ENCODE data around the gene ALG14.

GRCh38 chr1:95069710-95070093 is 3.0 kb downstream of the ALG14 start:
- TF ChIP-seq, protein P1, sequence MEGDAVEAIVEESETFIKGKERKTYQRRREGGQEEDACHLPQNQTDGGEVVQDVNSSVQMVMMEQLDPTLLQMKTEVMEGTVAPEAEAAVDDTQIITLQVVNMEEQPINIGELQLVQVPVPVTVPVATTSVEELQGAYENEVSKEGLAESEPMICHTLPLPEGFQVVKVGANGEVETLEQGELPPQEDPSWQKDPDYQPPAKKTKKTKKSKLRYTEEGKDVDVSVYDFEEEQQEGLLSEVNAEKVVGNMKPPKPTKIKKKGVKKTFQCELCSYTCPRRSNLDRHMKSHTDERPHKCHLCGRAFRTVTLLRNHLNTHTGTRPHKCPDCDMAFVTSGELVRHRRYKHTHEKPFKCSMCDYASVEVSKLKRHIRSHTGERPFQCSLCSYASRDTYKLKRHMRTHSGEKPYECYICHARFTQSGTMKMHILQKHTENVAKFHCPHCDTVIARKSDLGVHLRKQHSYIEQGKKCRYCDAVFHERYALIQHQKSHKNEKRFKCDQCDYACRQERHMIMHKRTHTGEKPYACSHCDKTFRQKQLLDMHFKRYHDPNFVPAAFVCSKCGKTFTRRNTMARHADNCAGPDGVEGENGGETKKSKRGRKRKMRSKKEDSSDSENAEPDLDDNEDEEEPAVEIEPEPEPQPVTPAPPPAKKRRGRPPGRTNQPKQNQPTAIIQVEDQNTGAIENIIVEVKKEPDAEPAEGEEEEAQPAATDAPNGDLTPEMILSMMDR (IDR thresholded peaks at IDR 0.05; ENCODE audit: low read depth, low read length, missing input control) = no peak
- no peak for TF ChIP-seq FOXA1 (IDR thresholded peaks at IDR 0.05)
- no peak for TF ChIP-seq JUND (IDR thresholded peaks at IDR 0.05)
- no peak for TF ChIP-seq REST (IDR thresholded peaks at IDR 0.05)
- no peak for TF ChIP-seq TAF1 (conservative IDR thresholded peaks at IDR 0.05)
- no peak for TF ChIP-seq YY1 (IDR thresholded peaks at IDR 0.05)
- no peak for TF ChIP-seq RAD21 (IDR thresholded peaks at IDR 0.05)
- TF ChIP-seq, protein P2, sequence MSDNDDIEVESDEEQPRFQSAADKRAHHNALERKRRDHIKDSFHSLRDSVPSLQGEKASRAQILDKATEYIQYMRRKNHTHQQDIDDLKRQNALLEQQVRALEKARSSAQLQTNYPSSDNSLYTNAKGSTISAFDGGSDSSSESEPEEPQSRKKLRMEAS (IDR thresholded peaks at IDR 0.05) = no peak
- no peak for TF ChIP-seq SP1 (IDR thresholded peaks at IDR 0.05)
- TF ChIP-seq GABPA (IDR thresholded peaks at IDR 0.05 in 1 of 2, conservative IDR thresholded peaks at IDR 0.05 in 1 of 2) = no peak
- no peak for TF ChIP-seq FOXA2 (IDR thresholded peaks at IDR 0.05)
- no peak for TF ChIP-seq NR2F2 (IDR thresholded peaks at IDR 0.05)
